Esophagus squamous epithelium (tissue), 4 donors: ENCODE results near the gene TMEM269.

ENCODE experiments used
- POLR2A ChIP-seq, 4 donors: fragments of 450-650 bp; IDR thresholded peaks; one replicate each; pipeline ENCODE4 v1.6.1; 2017; ENCODE audit warnings: antibody characterized with exemption in 4 of 4, mild to moderate bottlenecking in 4 of 4, moderate library complexity in 3 of 4
- TF ChIP-seq, protein P1 (sequence below), 6 experiments: fragments of 450-650 bp in 4 of 6; fragments of 200-600 bp in 2 of 6; sonication (generic) in 2 of 6; IDR thresholded peaks; one replicate each; pipeline ENCODE4 v1.5.1; 2016 to 2019; ENCODE audit warnings: antibody characterized with exemption in 6 of 6, mild to moderate bottlenecking in 4 of 6, moderate library complexity in 4 of 6

DNA sequence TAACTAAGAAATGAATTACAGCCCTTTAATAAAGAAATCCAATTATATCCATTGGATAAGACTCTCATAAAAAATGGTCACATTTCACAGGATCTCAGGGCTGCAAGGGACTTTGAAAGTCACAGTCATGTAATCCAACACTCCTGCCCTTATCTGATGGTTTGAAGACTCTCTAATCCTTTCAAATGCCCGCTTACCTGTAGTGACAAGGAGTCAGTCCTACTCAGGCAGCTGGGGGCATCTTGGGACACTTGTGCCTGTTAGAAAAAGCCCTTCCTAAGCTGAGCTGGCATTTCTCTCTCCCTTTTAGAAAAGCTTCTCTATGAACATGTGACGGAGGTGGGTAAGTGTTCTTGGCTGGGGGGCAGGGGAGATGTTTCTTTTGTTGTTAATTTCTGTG is 50.6 kb downstream of the TMEM269 start:
- no peak for TF ChIP-seq POLR2A (IDR thresholded peaks at IDR 0.05)
- TF ChIP-seq, protein P1, sequence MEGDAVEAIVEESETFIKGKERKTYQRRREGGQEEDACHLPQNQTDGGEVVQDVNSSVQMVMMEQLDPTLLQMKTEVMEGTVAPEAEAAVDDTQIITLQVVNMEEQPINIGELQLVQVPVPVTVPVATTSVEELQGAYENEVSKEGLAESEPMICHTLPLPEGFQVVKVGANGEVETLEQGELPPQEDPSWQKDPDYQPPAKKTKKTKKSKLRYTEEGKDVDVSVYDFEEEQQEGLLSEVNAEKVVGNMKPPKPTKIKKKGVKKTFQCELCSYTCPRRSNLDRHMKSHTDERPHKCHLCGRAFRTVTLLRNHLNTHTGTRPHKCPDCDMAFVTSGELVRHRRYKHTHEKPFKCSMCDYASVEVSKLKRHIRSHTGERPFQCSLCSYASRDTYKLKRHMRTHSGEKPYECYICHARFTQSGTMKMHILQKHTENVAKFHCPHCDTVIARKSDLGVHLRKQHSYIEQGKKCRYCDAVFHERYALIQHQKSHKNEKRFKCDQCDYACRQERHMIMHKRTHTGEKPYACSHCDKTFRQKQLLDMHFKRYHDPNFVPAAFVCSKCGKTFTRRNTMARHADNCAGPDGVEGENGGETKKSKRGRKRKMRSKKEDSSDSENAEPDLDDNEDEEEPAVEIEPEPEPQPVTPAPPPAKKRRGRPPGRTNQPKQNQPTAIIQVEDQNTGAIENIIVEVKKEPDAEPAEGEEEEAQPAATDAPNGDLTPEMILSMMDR (IDR thresholded peaks at IDR 0.05), result no peak
